GM18861 (cell line): ENCODE data around the gene BMAL2.
A peak's percentile ranks its signal among the peaks of the same experiment; 100 is the strongest.

ENCODE experiments used
- ATAC-seq: cut with Tn5 transposase; IDR thresholded peaks from one replicate; pipeline ENCODE4 v1.9.1; 2021; ENCODE audit not compliant: unreplicated experiment

Gene BMAL2

GRCh38 chr12:27319409-27319808 lies 13.2 kb upstream of the BMAL2 start:
- ATAC-seq, result no peak

GRCh38 chr12:27319848-27320247 lies 12.8 kb upstream of the BMAL2 start:
- ATAC-seq, result no peak

GRCh38 chr12:27324530-27324929 lies 8.1 kb upstream of the BMAL2 start:
- ATAC-seq, result no peak

- ATAC-seq, result no peak
Measured at GRCh38 chr12:27330846-27331245, 1.8 kb upstream of the BMAL2 start.

- ATAC-seq, result peak; percentile 36
Measured at GRCh38 chr12:27331291-27331926, 1.2 kb upstream of the BMAL2 start.

- ATAC-seq, result no peak
Measured at GRCh38 chr12:27331927-27332324, 710 bp upstream of the BMAL2 start.

- no peak for ATAC-seq
Measured at GRCh38 chr12:27332407-27332713, 276 bp upstream of the BMAL2 start.

- ATAC-seq, result peak; percentile 3
Measured at GRCh38 chr12:27333403-27334009, 870 bp downstream of the BMAL2 start.

GRCh38 chr12:27334042-27334720 lies 1.5 kb downstream of the BMAL2 start:
- ATAC-seq, result peak; percentile 33

GRCh38 chr12:27334721-27335082 lies 2.1 kb downstream of the BMAL2 start:
- no peak for ATAC-seq

- no peak for ATAC-seq
Measured at GRCh38 chr12:27335364-27336281, 3.0 kb downstream of the BMAL2 start.

- no peak for ATAC-seq
Measured at GRCh38 chr12:27336282-27336653, 3.6 kb downstream of the BMAL2 start.

- no peak for ATAC-seq
Measured at GRCh38 chr12:27337376-27337775, 4.7 kb downstream of the BMAL2 start.

- ATAC-seq, result no peak
Measured at GRCh38 chr12:27338473-27338872, 5.8 kb downstream of the BMAL2 start.

- ATAC-seq, result no peak
Measured at GRCh38 chr12:27340971-27341370, 8.3 kb downstream of the BMAL2 start.

- ATAC-seq, result no peak
Measured at GRCh38 chr12:27342536-27342935, 9.9 kb downstream of the BMAL2 start.

GRCh38 chr12:27343255-27344000 lies 10.8 kb downstream of the BMAL2 start:
- no peak for ATAC-seq

GRCh38 chr12:27344246-27344645 lies 11.6 kb downstream of the BMAL2 start:
- no peak for ATAC-seq

GRCh38 chr12:27344760-27345159 lies 12.1 kb downstream of the BMAL2 start:
- no peak for ATAC-seq

GRCh38 chr12:27345376-27345775 lies 12.7 kb downstream of the BMAL2 start:
- no peak for ATAC-seq

- ATAC-seq, result no peak
Measured at GRCh38 chr12:27347779-27348178, 15.1 kb downstream of the BMAL2 start.
